ENCODE data around the gene WSB2.

- TF ChIP-seq CTCF (IDR thresholded peaks at IDR 0.05) (no peak), POLR2A (IDR thresholded peaks at IDR 0.05) (peak; percentile 8), EP300 (IDR thresholded peaks at IDR 0.05) (no peak)
Observed at GRCh38 chr12:118103601-118104382, 42.8 kb upstream of the WSB2 start, which contains the start of gene VSIG10.

All from ovary (tissue), 3 donors.